ENCODE measurements around the gene NPHS2. TPM values are rescaled to one million over a fixed set of nuclear protein-coding genes. Genes with fewer than 3 reads are reported as not detected.

NPHS2 gene
- not detected for polyA plus RNA-seq

- H3K9me3 Mint-ChIP-seq, result peaks cover under 1 to 6% (median 1%) of the 10 kb centered on the region in 3 donors
- peaks cover 2% of the 10 kb centered on the region for H3K36me3 Mint-ChIP-seq
- H3K4me3 Mint-ChIP-seq, result peak within 1 kb of the TSS; percentile 12 to 83 (median 65)
- peaks cover 4 to 7% (median 6%) of the 10 kb centered on the region in 3 donors for H3K4me1 Mint-ChIP-seq
- H3K27me3 Mint-ChIP-seq, result peaks cover 31% of the 10 kb centered on the region
- peak within 1 kb of the TSS in 1 of 3 donors; percentile 79 for H3K27ac Mint-ChIP-seq
These were observed at the start of gene NPHS2 for GRCh38 chr1:179575497-179576314. TSS of gene NPHS2 (minus strand) at chr1:179575948. CDS start at chr1:179575864, 84 bp downstream.

- Mint-ChIP-seq H3K4me3 (no peak overlapping the region), H3K27ac (no peak overlapping the region), H3K36me3 (no peaks in the 10 kb centered on the region), H3K4me1 (no peaks in the 10 kb centered on the region), H3K9me3 (no peaks in the 10 kb centered on the region), H3K27me3 (peaks cover 20% of the 10 kb centered on the region)
These were observed 36.6 kb upstream of the NPHS2 start for GRCh38 chr1:179612361-179612760.

DNA sequence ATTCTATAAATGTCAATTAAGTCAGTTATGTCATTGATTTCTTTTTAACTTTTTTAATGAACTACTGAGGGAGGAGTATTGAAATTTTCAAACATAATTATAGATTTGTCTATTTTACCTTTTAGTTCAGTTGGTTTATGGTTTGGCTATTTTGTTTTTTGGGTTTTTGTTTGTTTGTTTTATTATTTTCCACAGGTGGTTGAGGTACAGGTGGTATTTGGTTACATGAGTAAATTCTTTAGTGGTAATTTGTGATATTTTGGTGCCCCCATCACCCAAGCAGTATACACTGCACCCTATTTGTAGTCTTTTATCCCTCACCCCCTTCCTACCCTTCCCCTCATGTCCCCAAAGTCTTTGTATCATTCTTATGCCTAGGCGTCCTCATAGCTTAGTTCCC, 25.3 kb upstream of the NPHS2 start:
- Mint-ChIP-seq H3K9me3 (peaks cover 4 to 14% (median 12%) of the 10 kb centered on the region in 3 donors), H3K4me3 (no peak overlapping the region), H3K27ac (no peak overlapping the region), H3K4me1 (peaks cover 0 to 4% (median 2%) of the 10 kb centered on the region in 3 donors), H3K36me3 (no peaks in the 10 kb centered on the region), H3K27me3 (no peaks in the 10 kb centered on the region)

DNA sequence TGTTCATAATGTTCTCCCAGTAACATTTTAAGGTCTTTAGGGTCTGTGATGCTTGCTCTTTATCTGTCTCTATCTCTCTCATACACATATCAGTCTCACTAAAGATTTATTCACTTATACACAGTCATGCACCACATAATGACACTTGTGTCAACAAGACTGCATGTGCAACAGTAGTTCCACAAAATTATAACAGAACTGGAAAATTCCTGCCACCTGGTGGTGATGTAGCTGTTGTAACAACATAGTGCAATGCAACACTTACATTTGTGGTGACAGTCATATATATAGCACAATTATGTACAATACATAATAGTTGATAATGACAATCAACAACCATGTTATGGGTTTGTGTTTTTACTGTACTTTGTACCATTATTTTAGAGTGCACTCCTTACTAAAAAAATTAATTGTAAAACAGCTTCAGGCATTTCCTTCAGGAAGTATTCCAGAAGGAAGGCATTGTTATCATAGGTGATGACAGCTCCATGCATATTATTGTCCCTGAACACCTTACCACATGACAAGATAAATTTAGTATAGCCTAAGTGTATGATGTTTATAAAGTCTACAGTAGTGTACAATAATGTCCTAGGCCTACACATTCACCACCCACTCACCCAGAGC, 24.0 kb upstream of the NPHS2 start:
- Mint-ChIP-seq H3K4me3 (no peak overlapping the region), H3K4me1 (peaks cover 0 to 4% (median 2%) of the 10 kb centered on the region in 3 donors), H3K27ac (no peak overlapping the region), H3K36me3 (no peaks in the 10 kb centered on the region), H3K27me3 (peaks cover 3% of the 10 kb centered on the region), H3K9me3 (peaks cover 4 to 14% (median 12%) of the 10 kb centered on the region in 3 donors)

- Mint-ChIP-seq H3K27ac (no peak overlapping the region), H3K4me3 (no peak overlapping the region), H3K4me1 (peaks cover 0 to 4% (median 2%) of the 10 kb centered on the region in 3 donors), H3K9me3 (peaks cover 4 to 12% (median 6%) of the 10 kb centered on the region in 3 donors), H3K27me3 (peaks cover 3% of the 10 kb centered on the region), H3K36me3 (no peaks in the 10 kb centered on the region)
These were observed 22.9 kb upstream of the NPHS2 start for GRCh38 chr1:179598631-179599030.

- Mint-ChIP-seq H3K27me3 (peaks cover 31% of the 10 kb centered on the region), H3K9me3 (peaks cover 0 to 3% (median 0%) of the 10 kb centered on the region in 3 donors), H3K36me3 (no peaks in the 10 kb centered on the region), H3K4me3 (no peak within 1 kb of the TSS), H3K4me1 (no peaks in the 10 kb centered on the region), H3K27ac (no peak within 1 kb of the TSS)
These were observed 16.1 kb upstream of the NPHS2 start, which contains the start of gene TDRD5 for GRCh38 chr1:179591592-179592580. TSS of gene TDRD5 (plus strand) at chr1:179591832. CDS start at chr1:179592616, 784 bp downstream.

GRCh38 chr1:179591253-179591591, 15.5 kb upstream of the NPHS2 start:
- Mint-ChIP-seq H3K36me3 (no peaks in the 10 kb centered on the region), H3K27me3 (peaks cover 34% of the 10 kb centered on the region), H3K4me1 (peaks cover 0 to 2% (median 0%) of the 10 kb centered on the region in 3 donors), H3K27ac (no peak overlapping the region), H3K9me3 (peaks cover 0 to 3% (median 0%) of the 10 kb centered on the region in 3 donors), H3K4me3 (no peak overlapping the region)

DNA sequence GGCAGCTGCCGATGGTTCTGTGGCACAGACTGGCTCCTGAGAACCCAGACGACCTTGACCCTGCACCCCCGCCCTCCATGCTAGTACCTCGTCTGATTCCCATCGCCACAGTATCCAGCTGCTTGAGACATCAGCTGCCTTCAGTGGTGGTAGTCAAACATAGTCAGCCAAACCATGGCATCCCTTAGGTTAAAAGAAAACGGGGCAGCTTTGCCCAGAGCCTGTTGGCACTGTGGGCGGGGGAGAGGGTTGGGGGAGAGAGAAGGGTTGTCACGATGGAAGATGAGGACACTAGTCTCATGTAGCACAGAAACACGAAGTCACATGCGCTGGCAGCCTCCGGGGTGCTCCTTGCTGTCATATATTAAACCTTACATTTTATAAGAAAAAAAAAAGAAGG, 14.9 kb upstream of the NPHS2 start:
- Mint-ChIP-seq H3K4me1 (peaks cover 0 to 2% (median 2%) of the 10 kb centered on the region in 3 donors), H3K27me3 (peaks cover 36% of the 10 kb centered on the region), H3K27ac (no peak overlapping the region), H3K9me3 (peaks cover 0 to 3% (median 0%) of the 10 kb centered on the region in 3 donors), H3K36me3 (no peaks in the 10 kb centered on the region), H3K4me3 (no peak overlapping the region)

DNA sequence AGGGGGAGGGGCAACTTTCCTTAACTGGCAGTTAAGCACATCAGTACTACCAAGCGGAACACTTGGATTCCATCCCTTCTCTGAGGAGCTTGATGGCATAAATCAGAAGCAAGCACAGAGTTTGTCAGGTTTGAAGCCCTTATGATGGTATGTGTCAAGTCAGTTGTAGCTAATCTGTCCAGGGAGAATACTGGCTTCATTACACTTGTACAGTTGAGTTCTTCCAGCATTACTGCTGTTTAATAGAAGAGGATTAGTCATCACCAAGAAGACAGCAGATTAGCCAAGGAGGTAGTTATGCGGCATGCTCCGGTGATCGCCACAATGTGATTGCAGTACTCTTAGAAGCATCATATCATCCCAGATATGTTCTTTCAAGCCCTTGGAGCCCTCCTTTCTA, 13.8 kb upstream of the NPHS2 start:
- peaks cover 0 to 2% (median 2%) of the 10 kb centered on the region in 3 donors for H3K4me1 Mint-ChIP-seq
- H3K9me3 Mint-ChIP-seq, result peaks cover 0 to 3% (median 0%) of the 10 kb centered on the region in 3 donors
- H3K27ac Mint-ChIP-seq, result no peak overlapping the region
- no peaks in the 10 kb centered on the region for H3K36me3 Mint-ChIP-seq
- peaks cover 38% of the 10 kb centered on the region for H3K27me3 Mint-ChIP-seq
- H3K4me3 Mint-ChIP-seq, result no peak overlapping the region

GRCh38 chr1:179588425-179589024, 12.8 kb upstream of the NPHS2 start:
- no peaks in the 10 kb centered on the region for H3K36me3 Mint-ChIP-seq
- peaks cover 0 to 2% (median 2%) of the 10 kb centered on the region in 3 donors for H3K4me1 Mint-ChIP-seq
- H3K27ac Mint-ChIP-seq, result no peak overlapping the region
- H3K27me3 Mint-ChIP-seq, result peaks cover 47% of the 10 kb centered on the region
- H3K9me3 Mint-ChIP-seq, result peaks cover 0 to 3% (median 0%) of the 10 kb centered on the region in 3 donors
- peak overlapping the region in 1 of 4 donors; percentile 22 for H3K4me3 Mint-ChIP-seq

DNA sequence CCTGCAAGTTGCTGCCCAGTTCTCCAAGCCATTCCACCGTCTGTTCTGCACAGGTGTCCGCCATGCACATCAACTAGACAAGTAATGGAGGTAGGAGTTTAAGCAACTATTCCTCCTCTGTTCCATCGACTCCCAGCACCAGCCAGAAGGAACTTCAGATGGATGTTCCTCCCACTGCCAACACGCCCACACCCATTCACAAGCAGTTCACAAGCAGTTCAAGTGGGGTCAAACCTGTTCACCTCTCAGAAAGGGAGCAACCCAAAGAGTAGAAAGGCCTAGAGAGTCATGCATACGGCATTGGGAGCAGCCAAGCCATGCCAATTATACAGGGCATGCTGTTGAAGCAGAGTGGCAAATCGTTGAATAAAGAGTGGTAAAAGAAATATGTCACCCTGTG, 11.6 kb upstream of the NPHS2 start:
- Mint-ChIP-seq H3K4me3 (no peak overlapping the region), H3K27ac (no peak overlapping the region), H3K9me3 (peaks cover 0 to 3% (median 0%) of the 10 kb centered on the region in 3 donors), H3K36me3 (no peaks in the 10 kb centered on the region), H3K27me3 (peaks cover 43% of the 10 kb centered on the region), H3K4me1 (peaks cover 0 to 2% (median 2%) of the 10 kb centered on the region in 3 donors)

DNA sequence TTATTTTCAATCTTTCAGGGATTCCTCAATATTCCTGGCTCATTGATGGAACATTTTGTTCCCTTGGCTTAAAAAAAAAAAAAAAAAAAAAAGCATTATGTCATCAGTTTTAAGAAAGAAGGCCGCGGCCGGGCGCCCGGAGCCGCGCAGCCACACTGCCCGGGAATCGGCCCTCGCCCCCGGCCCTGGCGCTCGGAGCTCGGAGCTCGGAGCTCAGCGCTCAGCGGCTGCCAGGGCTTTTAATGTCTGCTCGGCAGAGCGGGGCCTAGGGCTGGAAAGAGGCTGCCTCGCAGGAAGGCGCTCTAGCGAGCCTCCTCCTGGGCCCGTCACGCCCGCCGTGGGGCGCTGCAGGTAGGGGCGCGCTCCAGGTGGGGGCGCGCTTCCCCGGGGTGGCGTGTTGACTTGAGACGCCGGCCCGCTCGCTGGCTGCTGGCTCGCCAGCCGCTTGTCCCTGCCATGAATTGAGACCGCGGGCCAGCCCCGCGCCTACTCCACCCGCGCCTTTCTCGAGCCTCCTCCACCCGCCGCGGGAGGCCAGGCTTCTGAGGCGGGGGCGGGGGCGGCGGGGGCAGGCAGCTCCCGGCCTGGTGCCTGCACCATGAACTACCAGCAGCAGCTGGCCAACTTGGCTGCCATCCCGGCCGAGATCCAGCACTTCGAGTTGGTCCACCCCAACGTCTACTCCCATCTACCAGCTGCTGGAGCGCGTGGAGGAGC, 10.5 kb upstream of the NPHS2 start:
- peaks cover 0 to 2% (median 2%) of the 10 kb centered on the region in 3 donors for H3K4me1 Mint-ChIP-seq
- peaks cover 41% of the 10 kb centered on the region for H3K27me3 Mint-ChIP-seq
- peaks cover 0 to 3% (median 0%) of the 10 kb centered on the region in 3 donors for H3K9me3 Mint-ChIP-seq
- no peak overlapping the region for H3K27ac Mint-ChIP-seq
- H3K36me3 Mint-ChIP-seq, result no peaks in the 10 kb centered on the region
- H3K4me3 Mint-ChIP-seq, result peak overlapping the region in 1 of 4 donors; percentile 24

- Mint-ChIP-seq H3K4me3 (no peak overlapping the region), H3K27me3 (peaks cover 36% of the 10 kb centered on the region), H3K9me3 (peaks cover 0 to 3% (median 0%) of the 10 kb centered on the region in 3 donors), H3K4me1 (peaks cover 0 to 2% (median 2%) of the 10 kb centered on the region in 3 donors), H3K27ac (no peak overlapping the region), H3K36me3 (no peaks in the 10 kb centered on the region)
These were observed 8.1 kb upstream of the NPHS2 start for GRCh38 chr1:179583771-179584320.
